ENCODE measurements around the gene TFE3. TPM values are rescaled to one million over a fixed set of nuclear protein-coding genes. Genes with fewer than 3 reads are reported as not detected.

The TFE3 gene
- total and polyA plus RNA-seq, 10 of the 15 experiments (the other 5 are each of a cell fraction or from before 2014, with no cell fraction given) = 3.5 to 20.4 (median 11.6) TPM

DNA sequence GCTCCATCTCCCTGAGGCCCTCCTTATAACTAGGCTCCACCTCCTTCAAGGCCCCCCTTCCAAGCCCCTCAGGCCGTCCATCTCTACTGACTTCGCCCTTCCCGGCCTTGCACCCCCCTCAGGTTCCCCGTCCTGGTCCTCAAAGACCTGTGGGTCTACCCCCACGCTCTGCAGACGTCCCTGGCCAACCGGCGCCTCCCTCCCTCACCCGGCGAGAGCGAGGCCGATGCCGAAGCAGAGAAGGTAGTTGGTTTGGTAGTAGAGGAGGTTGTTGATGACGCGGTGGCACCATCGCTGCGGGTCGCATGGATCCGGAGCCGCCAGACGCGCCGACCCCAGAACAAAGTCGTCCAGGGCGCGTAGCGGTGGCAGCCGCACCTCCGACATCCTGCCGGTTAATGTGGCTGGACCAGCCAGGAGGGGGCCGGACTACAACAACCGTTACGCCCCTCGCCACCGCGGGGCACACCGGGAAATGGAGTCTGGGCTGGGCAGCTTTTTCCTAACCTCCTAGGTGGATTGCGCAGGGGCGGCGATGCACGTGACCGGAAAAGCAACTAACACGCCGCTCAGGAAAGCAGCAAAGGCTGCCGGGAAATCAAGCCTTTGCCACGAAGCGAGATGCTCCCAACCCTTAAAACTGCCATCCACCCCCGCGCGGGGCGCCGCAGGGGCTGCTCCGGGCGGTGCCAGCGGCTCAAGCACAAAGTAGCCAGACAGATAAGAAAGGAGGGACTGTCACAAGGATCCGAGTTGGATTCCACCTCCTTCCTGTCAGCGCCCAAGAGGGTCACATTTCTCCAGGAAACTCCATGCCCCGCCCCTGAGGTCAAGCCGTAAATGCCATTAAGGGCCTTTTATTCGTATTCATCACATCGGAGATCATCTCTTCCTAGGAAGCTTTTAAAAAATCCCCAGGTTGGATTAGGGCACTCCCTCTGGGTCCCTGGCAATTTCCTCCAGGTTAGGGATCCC, 30.7 kb upstream of the TFE3 start, which contains the start of gene PRAF2 (continued):
- TF ChIP-seq, protein P1, sequence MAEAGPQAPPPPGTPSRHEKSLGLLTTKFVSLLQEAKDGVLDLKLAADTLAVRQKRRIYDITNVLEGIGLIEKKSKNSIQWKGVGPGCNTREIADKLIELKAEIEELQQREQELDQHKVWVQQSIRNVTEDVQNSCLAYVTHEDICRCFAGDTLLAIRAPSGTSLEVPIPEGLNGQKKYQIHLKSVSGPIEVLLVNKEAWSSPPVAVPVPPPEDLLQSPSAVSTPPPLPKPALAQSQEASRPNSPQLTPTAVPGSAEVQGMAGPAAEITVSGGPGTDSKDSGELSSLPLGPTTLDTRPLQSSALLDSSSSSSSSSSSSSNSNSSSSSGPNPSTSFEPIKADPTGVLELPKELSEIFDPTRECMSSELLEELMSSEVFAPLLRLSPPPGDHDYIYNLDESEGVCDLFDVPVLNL (IDR thresholded peaks at IDR 0.05; ENCODE audit: low read depth, low read length) = no peak
- no peak for TF ChIP-seq DPF2 (IDR thresholded peaks at IDR 0.05)
- TF ChIP-seq YBX1 (IDR thresholded peaks at IDR 0.05) = no peak
- TF ChIP-seq TCF12 (IDR thresholded peaks at IDR 0.05; ENCODE audit: low read depth, low read length) = no peak
- TF ChIP-seq, protein P2, sequence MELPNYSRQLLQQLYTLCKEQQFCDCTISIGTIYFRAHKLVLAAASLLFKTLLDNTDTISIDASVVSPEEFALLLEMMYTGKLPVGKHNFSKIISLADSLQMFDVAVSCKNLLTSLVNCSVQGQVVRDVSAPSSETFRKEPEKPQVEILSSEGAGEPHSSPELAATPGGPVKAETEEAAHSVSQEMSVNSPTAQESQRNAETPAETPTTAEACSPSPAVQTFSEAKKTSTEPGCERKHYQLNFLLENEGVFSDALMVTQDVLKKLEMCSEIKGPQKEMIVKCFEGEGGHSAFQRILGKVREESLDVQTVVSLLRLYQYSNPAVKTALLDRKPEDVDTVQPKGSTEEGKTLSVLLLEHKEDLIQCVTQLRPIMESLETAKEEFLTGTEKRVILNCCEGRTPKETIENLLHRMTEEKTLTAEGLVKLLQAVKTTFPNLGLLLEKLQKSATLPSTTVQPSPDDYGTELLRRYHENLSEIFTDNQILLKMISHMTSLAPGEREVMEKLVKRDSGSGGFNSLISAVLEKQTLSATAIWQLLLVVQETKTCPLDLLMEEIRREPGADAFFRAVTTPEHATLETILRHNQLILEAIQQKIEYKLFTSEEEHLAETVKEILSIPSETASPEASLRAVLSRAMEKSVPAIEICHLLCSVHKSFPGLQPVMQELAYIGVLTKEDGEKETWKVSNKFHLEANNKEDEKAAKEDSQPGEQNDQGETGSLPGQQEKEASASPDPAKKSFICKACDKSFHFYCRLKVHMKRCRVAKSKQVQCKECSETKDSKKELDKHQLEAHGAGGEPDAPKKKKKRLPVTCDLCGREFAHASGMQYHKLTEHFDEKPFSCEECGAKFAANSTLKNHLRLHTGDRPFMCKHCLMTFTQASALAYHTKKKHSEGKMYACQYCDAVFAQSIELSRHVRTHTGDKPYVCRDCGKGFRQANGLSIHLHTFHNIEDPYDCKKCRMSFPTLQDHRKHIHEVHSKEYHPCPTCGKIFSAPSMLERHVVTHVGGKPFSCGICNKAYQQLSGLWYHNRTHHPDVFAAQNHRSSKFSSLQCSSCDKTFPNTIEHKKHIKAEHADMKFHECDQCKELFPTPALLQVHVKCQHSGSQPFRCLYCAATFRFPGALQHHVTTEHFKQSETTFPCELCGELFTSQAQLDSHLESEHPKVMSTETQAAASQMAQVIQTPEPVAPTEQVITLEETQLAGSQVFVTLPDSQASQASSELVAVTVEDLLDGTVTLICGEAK (IDR thresholded peaks at IDR 0.05; ENCODE audit: borderline replicate concordance) = no peak
- TF ChIP-seq SIN3A (IDR thresholded peaks at IDR 0.05; ENCODE audit: low read depth, low read length) = no peak
- TF ChIP-seq, protein P3, sequence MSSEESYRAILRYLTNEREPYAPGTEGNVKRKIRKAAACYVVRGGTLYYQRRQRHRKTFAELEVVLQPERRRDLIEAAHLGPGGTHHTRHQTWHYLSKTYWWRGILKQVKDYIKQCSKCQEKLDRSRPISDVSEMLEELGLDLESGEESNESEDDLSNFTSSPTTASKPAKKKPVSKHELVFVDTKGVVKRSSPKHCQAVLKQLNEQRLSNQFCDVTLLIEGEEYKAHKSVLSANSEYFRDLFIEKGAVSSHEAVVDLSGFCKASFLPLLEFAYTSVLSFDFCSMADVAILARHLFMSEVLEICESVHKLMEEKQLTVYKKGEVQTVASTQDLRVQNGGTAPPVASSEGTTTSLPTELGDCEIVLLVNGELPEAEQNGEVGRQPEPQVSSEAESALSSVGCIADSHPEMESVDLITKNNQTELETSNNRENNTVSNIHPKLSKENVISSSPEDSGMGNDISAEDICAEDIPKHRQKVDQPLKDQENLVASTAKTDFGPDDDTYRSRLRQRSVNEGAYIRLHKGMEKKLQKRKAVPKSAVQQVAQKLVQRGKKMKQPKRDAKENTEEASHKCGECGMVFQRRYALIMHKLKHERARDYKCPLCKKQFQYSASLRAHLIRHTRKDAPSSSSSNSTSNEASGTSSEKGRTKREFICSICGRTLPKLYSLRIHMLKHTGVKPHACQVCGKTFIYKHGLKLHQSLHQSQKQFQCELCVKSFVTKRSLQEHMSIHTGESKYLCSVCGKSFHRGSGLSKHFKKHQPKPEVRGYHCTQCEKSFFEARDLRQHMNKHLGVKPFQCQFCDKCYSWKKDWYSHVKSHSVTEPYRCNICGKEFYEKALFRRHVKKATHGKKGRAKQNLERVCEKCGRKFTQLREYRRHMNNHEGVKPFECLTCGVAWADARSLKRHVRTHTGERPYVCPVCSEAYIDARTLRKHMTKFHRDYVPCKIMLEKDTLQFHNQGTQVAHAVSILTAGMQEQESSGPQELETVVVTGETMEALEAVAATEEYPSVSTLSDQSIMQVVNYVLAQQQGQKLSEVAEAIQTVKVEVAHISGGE (CRISPR knock-in tag; IDR thresholded peaks at IDR 0.05) = no peak
- TF ChIP-seq SPI1 (IDR thresholded peaks at IDR 0.05; ENCODE audit: borderline replicate concordance, insufficient read depth, low read depth, low read length) = no peak
- peak; percentile 50; the same call in 1 of the 2 replicates for TF ChIP-seq YY1 (IDR thresholded peaks at IDR 0.05; ENCODE audit: low read depth, low read length)
- TF ChIP-seq SMC3 (IDR thresholded peaks at IDR 0.05; ENCODE audit: borderline replicate concordance, low read length) = no peak
- TF ChIP-seq STAT1 (conservative IDR thresholded peaks at IDR 0.05) = no peak
- TF ChIP-seq KLF5 (IDR thresholded peaks at IDR 0.05; ENCODE audit: partially characterized antibody) = no peak
- no peak for TF ChIP-seq RB1 (IDR thresholded peaks at IDR 0.05; ENCODE audit: borderline replicate concordance)
- TF ChIP-seq BMI1 (IDR thresholded peaks at IDR 0.05; ENCODE audit: borderline replicate concordance) = no peak
- no peak for TF ChIP-seq CBFB (IDR thresholded peaks at IDR 0.05; ENCODE audit: low read depth)
- TF ChIP-seq GABPA (IDR thresholded peaks at IDR 0.05; ENCODE audit: low read depth) = peak; percentile 74
- TF ChIP-seq, protein P4, sequence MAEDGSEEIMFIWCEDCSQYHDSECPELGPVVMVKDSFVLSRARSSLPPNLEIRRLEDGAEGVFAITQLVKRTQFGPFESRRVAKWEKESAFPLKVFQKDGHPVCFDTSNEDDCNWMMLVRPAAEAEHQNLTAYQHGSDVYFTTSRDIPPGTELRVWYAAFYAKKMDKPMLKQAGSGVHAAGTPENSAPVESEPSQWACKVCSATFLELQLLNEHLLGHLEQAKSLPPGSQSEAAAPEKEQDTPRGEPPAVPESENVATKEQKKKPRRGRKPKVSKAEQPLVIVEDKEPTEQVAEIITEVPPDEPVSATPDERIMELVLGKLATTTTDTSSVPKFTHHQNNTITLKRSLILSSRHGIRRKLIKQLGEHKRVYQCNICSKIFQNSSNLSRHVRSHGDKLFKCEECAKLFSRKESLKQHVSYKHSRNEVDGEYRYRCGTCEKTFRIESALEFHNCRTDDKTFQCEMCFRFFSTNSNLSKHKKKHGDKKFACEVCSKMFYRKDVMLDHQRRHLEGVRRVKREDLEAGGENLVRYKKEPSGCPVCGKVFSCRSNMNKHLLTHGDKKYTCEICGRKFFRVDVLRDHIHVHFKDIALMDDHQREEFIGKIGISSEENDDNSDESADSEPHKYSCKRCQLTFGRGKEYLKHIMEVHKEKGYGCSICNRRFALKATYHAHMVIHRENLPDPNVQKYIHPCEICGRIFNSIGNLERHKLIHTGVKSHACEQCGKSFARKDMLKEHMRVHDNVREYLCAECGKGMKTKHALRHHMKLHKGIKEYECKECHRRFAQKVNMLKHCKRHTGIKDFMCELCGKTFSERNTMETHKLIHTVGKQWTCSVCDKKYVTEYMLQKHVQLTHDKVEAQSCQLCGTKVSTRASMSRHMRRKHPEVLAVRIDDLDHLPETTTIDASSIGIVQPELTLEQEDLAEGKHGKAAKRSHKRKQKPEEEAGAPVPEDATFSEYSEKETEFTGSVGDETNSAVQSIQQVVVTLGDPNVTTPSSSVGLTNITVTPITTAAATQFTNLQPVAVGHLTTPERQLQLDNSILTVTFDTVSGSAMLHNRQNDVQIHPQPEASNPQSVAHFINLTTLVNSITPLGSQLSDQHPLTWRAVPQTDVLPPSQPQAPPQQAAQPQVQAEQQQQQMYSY (CRISPR knock-in tag; IDR thresholded peaks at IDR 0.05) = no peak

All from GM12878 (cell line).